HG03460 (cell line): ENCODE data around the gene PSMA8.
"Not testable (repeated sequence)": the region's sequence is repeated elsewhere in the genome, so short reads cannot be mapped to it uniquely, and the experiment has no call there.

ENCODE experiments used
- ATAC-seq: cut with Tn5 transposase; IDR thresholded peaks from one replicate; pipeline ENCODE4 v1.9.1; 2021; ENCODE audit not compliant: unreplicated experiment

PSMA8 gene

DNA sequence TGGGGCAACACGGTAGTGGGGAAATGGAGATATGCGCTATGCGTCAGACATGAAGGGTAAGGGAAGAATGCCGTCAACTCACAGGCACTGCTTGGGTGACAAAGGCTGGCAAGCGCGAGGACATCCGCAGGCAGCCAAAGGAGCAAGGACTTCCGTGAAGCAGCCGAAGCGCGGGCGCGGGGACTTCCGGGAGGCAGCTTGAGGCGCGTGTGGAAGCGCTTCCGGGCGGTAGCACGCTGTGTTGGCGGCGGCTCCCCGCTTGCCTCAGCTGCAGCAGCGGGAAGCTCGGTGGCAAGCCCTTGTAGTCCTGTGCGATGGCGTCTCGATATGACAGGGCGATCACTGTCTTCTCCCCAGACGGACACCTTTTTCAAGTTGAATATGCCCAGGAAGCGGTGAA is at the start of gene PSMA8:
TSS of gene PSMA8 (plus strand) at position 218 of the 400 bp plus-strand sequence. CDS start at position 315, 97 bp downstream.
- ATAC-seq: no peak

DNA sequence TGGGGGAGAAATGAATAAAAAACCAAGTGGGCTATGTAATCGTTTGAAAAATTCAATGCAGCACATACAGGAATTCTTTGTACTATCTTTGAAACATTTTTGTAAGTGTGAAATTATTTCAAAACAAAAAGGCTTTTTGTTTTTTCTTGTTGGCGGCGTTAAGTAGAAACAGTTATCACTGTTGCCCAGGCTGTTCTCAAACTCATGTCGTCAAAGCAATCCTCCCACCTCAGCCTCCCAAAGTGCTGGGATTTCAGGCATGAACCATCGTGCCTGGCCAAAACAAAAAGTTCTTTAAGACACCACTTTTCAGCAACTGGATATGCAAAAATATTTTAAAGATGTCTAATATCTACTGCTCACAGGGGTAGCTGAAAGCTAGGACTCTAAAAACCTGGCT is 48.6 kb upstream of the PSMA8 start:
- ATAC-seq: no peak

DNA sequence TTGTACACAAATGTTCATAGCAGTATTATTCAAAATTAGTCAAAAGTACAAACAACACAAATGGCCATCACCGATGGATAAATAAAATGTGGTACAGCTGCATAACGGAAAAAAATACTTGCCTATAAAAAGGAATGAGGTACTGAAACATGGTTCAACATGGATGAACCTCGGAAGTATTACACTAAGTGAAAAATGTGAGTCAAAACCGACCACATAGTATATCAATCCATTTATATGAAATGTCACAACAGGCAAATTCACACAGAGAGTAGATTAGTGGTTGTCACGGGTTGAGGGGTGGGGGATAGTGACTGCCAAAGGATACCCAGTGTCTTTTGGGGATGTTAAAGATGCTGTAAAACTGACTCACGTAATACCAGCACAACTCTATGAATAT is 46.7 kb upstream of the PSMA8 start:
- ATAC-seq: no peak

DNA sequence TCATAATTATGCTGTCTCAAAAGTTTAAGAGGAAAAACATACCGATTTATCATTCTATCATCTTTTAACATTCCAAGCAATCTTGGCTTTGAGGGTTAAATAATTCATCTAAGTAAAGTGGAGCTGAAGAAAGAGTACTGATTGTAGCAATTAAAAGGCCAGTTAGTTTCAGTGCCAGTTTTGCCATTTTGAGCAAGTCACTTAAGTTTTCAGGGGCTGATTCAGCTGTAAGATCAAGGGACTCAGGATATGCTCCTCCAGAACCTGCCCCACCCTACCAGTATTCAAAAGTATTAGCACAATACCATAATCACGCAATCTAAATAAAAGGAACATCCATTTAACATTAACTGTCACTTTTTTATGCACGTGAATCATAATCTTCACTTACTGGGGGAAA is 45.2 kb upstream of the PSMA8 start:
- no peak for ATAC-seq

DNA sequence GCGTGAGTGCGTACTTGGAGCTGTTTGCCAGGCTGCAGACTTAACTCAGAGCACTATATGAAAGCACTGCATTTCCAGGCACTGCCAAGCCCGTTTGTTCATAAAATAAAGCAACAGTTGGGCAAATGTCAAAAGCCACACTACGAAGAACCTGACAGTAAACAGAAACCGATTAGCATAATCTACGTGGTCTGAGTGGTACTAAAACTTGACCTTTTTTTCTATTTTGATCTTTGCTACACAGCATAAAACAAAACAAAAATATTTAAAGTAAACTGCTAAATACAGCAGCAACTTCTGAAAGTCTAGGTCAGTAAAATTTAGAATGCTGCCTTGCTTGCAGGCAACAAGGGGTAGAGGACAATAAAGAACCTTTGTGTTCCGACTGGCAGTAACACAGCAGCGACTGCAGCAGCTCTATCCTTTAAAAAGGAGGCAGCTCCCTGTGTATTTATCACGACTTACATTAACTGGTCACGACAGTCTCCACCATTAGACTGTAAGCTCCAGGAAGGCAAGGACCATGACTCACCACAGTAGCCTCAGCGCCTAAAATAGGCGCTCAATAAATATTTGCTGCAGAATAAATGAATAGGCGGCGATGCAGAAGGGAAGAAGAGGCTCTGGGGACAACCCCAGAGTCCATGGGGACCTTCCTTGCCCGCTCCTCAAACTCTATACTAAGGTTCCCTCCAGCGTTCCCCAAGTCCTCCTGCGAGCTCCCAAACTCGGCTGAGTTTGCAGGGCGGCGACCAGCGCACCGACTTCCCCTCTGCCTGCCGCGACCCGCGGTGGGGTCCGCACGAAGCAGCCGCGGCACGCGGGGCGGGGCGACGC is 44.2 kb upstream of the PSMA8 start:
- ATAC-seq: peak; percentile 1

DNA sequence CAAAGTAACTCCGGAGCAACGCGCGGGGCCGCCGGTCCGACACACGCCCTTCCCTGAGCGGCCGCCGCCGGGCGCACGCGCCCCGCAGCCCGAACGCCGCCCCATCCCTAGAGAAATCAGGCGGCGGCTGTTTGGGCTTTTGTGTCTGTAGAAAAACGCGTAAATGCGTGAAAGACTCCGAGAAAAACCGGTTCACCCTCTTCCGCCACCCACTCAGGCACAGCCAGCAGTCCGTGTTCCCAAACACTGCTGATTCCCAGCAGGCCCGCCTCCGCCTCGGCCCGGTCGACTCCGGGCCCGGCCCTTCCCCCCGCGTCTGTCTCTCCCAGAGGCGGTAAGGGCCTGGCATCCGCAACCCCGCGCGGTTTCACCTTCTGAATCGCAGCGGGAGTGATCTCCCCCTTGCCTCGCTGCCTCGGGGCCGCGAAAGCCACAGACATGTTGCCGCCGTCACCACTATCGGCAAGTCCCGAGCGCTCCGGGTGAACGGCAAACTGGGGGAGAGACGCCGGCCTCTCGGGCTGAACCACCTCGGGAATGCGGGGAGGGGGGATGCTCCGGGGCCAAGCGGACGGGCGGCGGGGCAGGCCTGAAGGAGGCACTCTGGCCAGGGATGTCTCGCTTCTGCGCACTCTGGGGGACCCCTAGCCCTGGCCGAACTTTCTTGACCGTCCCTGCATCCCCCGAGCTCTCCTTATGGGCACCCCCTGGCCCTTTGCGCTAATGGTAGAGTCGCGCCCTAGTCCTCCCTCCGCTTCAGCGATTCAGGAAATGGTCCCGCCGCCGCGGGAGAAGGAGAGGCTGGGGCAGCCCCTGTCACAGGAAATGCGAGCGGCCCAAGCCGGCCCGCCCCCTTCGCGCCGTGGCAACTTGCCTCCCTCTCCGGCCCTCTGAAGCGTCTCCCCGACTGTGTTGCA is 43.3 kb upstream of the PSMA8 start, which contains the start of gene SS18:
TSS of gene SS18 (minus strand) at position 484 of the 917 bp plus-strand sequence. CDS start at position 440, 44 bp downstream.
- ATAC-seq: peak; percentile 80

DNA sequence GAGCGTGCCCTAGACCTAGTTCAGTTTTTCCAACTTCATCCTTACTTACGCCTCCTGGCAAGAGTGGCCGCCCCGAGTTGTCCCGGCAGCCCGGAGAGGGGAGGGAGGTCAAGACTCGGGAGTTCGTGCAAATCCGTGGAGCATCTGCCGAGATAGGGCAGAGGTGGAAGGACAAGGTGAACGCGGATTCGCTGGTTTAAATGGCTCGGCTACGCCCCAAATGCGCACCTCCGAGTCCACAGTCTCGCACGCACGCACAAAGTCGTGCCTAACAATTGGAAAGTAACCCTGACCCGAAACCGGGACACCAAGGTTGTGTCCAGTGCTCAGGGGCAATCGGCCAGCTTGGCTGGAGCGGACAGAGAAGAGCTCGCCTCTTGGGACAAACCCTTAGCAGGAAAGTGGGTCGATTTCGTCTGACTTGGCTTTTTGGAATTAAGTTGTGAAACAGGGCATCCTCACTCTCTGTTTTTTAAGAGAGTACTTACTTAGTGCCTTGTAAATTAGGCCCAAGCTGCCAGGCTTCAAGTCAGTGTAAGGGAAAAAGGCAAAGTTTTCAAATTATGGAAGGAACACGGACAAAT is 42.5 kb upstream of the PSMA8 start:
- ATAC-seq: peak; percentile 37

DNA sequence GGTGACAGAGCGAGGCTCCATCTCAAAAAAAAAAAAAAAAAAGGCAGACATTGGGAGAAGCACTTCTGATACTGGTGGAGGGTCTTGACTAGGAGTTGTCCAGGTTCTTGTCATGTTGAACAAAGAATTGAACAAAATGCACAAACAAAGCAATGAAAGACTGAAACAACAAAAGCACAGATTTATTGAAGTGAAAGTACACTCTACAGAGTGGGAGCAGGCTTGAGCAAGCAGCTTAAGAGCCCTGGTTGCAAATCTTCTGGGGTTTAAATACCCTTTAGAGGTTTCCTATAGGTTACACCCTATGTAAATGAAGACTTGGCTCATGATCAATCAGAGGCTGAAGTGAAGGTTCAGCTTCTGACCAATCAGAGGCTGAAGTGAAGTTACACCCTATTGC is 36.8 kb upstream of the PSMA8 start:
- no peak for ATAC-seq

DNA sequence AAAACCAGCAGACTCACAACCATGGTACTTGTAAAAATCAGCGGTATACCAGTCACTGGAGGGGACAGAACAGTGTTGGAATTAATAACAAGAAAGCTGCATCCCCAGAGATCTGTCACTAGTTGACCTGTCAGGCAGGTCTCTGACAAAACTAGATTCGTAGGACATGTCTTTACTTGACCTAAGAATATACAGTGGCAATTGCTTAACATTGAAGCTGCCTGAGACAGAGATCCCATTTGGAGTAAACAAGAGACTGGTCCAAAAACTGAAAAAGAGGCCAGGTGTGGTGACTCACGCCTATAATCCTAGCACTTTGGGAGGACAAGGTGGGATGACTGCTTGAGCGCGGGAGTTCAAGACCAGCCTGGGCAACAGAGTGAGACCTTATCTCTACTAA is 36.1 kb upstream of the PSMA8 start:
- ATAC-seq: no peak

DNA sequence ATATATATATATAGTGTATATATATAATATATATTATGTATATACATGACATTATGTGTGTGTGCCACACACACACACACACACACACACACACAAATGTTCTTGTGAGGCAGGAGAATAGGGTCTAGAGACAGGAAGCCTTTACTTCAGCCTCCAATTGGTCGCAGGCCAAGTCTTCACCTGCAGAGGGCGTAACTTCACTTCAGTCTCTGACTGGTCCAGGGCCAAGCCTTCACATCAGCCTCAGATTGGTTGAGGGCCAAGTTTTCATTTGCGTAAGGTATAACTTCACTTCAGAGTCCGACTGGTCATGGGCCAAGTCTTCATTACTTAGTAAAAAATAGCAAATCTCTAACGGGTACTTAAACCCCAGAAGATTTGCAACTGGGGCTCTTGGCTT is 30.1 kb upstream of the PSMA8 start:
- ATAC-seq: no peak

DNA sequence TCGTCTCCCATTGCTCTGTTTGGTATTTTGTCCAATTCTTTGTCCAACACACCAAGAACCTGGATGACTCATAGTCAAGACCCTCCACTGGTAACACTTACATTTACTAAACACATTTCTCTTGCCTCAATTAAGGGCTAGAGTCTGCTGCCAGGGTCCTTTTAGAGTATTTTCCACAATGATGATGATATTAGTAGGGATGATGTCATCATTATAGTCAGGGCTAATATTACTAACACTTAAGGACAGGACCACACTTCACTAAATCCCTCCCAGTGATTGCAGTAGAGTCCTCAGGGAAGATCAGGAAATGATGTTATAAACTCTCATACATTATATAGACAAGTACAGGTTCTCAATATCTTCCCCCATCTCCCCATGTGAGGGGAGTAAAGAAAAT is 29.6 kb upstream of the PSMA8 start:
- ATAC-seq: no peak

DNA sequence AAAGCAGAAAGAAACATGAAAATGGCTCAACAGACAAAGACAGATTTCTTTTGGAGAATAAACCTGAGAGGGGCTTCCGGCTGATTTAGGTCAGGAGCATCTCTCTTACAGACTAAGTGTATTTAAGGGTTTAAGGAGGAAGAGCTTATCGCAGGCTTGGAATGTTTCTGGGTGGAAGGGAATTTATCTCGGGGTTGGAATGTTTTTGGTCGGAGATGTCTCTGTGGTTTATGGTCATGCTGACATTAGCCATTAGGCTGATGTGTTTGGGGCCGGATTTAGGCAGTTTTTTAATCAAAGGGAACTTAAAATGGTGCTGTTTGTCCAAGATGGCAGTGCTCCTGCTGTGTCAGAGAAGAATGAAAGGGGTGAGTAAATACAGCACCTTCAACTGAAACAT is 14.4 kb upstream of the PSMA8 start:
- no peak for ATAC-seq

DNA sequence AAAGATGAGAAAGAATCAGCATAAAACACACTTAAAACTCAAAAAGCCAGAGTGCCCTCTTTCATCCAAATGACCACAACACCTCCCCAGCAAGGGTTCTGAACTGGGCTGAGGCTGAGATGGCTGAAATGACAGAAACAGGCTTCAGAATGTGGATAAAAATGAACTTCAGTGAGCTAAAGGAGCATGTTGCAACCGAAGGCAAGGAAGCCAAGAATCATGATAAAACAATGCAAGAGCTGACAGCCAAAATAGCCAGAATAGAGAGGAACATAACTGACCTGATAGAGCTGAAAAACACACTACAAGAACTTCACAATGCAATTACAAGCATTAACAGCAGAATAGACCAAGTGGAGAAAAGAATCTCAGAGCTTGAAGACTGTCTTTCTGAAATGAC is 12.2 kb upstream of the PSMA8 start:
- no peak for ATAC-seq

DNA sequence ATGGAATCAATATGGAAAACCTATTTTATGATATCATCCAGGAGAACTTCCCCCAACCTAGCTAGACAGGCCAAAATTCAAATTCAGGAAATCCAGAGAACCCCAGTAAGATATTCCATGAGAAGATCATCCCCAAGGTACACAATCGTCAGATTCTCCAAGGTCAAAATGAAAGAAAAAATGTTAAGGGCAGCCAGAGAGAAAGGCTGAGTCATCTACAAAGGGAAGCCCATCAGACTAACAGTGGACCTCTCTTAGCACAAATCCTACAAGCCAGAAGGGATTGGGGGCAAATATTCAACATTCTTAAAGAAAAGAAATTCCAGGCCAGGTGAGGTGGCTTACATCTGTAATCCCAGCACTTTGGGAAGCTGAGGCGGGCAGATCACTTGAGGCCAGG is 11.7 kb upstream of the PSMA8 start:
- not testable (repeated sequence) for ATAC-seq

DNA sequence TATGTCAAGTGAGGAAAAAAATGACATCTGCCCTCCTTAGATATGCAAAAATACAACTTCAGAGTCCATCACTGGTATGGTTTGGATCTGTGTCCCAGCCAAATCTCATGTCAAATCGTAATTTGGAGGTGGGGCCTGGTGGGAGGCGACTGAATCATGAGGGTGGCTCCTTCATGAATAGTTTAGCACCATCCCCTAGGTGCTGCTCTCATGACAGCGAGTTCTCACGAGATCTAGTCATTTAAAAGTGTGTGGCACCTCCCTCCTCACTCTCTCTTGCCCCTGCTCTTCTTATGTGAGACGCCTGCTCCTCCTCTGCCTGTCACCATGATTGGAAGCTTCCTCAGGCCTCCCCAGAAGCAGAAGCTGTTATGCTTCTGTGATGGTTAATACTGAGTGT is 5.9 kb upstream of the PSMA8 start:
- no peak for ATAC-seq

DNA sequence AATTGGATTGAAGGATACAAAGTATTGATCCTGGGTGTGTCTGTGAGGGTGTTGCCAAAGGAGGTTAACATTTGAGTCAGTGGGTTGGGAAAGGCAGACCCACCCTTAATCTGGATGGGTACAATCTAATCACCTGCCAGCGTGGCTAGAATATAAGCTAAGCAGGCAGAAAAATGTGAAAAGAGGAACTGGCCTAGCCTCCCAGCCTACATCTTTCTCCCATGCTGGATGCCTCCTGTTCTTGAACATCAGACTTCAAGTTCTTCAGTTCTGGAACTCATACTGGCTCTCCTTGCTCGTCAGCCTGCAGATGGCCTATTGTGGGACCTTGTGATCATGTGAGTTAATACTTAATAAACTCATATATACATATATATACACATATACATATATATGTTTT is 5.5 kb upstream of the PSMA8 start:
- not testable (repeated sequence) for ATAC-seq

DNA sequence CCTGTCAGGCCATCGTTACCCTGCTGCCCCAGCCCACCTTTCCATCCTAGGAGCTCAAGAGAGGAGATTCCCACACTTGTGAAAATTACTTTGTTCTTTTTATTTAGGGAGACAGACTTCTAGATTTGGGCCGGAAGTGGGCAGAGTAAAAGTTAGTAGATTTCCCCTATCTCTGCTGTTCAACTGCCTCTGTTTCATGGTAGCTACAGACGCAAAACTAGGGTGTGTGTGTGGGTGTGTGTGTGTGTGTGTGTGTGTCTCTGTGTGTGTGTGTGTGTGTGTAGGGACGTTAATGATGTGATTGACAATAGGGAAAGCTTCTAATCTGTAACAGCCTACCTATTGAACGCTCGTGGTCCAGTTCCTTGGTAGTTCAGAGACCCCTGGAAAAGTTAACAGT is 438 bp downstream of the PSMA8 start:
- ATAC-seq: no peak

DNA sequence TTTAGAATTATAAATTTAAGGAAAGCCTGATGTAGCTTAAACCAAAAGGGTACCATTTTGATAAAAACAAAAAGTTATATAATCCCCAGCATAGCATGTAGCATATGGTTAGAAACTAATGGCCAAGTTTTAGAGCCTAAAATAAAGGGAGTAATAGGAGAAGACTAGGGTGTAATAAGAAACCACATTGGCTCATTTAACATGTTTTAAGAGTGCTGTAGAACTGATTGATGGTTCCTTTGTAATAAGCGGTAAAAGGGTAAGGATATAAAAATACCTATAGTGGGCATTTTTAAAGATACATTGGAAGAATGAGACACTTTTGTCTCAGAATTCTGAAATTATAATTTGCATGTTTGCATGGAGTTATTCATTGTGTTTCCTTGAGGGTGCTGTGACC is 1.9 kb downstream of the PSMA8 start:
- ATAC-seq: no peak

DNA sequence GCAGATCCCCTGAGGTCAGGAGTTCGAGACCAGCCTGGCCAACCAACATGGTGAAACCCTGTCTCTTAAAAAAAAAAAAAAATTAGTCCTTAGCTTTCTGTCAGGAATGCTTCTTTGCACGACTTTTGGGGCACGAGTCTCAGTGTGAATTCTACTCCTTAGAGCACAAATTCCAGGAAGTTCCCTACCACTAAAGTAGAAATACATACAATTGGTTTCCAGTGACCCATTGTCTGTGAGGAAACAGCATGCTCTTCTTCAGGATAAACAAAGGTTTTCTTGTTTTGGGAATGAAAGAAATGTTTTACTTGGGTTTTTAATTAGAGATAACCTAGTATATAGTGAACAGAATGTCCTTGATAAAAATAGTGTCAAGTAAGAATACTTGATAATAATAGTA is 23.7 kb downstream of the PSMA8 start:
- ATAC-seq: no peak

DNA sequence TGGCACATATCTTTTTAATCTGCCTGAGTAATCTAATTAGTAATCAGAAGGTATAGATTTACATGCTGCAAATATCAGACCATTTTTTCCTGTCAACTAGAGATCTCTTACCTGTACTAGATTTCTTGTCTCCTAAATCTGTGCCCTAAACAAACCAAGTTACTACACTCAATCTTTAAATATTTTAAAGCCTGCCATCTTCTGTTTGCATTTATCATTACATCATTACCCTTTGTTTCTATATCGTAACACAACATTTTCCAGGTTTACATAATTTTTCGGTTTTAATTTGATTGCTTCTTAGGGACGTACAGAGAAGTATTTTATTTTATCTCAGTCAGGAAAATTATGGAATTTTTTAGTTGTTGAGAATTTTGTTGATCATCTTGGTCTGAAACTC is 25.7 kb downstream of the PSMA8 start:
- no peak for ATAC-seq

DNA sequence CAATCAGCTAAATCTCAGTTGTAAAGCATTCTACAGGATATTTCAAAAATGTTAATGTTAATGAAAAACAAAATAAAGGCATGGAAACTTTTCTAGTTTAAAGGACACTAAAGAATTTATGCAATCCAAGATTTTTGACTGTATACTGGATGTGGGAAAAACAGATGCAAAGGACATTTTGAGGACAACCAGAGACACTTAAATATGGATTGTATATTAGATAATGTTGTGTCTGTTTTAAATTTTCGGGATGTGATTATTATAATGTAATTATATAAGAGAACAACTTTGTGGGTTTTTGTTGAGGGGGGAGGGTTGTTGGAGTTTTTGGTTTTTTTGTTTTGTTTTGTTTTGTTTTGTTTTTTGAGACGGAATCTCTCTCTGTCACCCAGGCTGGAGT is 30.9 kb downstream of the PSMA8 start:
- no peak for ATAC-seq

DNA sequence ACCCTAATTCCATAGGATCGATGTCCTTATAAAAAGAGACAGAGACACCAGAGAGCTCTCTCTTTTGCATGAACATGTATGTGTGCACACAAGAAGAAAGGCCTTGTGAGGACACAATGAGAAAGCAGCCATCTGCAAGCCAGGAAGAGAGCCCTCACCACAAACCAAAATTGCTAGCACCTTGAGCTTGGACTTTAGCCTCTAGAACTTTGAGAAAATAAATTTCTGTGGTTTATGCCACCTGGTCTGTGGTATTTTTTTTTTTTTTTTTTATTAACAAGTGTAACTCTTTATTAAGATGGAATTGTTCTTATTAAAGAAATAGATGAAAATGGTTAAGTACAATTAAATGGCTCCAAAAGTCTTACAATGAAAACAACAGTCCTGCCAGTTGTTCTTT is 33.9 kb downstream of the PSMA8 start:
- ATAC-seq: peak; percentile 95
